ENCODE data around the gene STARD5. TPM values are rescaled to one million over a fixed set of nuclear protein-coding genes. Genes with fewer than 3 reads are reported as not detected.

The STARD5 gene
- total RNA-seq, 1 donor from 2014 or later = 5.5 TPM

GRCh38 chr15:81274255-81274654, 49.7 kb downstream of the STARD5 start:
- Mint-ChIP-seq H3K27me3 (ENCODE audit: low read depth, unreplicated experiment) (peaks cover 4% of the 10 kb centered on the region), H3K9me3 (ENCODE audit: unreplicated experiment) (peaks cover 5% of the 10 kb centered on the region), H3K4me3 (ENCODE audit: unreplicated experiment) (no peak overlapping the region), H3K36me3 (ENCODE audit: low read depth, unreplicated experiment) (peaks cover 2% of the 10 kb centered on the region), H3K27ac (ENCODE audit: unreplicated experiment) (no peak overlapping the region), H3K4me1 (ENCODE audit: low read depth, unreplicated experiment) (peaks cover 4% of the 10 kb centered on the region)
- Histone ChIP-seq H3K79me2 (ENCODE audit: insufficient read depth, low read length) (no peaks in the 10 kb centered on the region), H3K4me2 (ENCODE audit: low read length) (no peak overlapping the region), H2AFZ (ENCODE audit: low read depth, low read length) (no peak overlapping the region), H3K4me3 (ENCODE audit: insufficient read depth, low read depth, low read length) (no peak overlapping the region), H4K20me1 (ENCODE audit: insufficient read depth, low read length) (no peaks in the 10 kb centered on the region), H3K4me1 (ENCODE audit: insufficient read depth, low read length) (peaks cover 7% of the 10 kb centered on the region), H3K9ac (ENCODE audit: low read length) (no peak overlapping the region), H3K9me3 (ENCODE audit: insufficient read depth, low read depth, low read length) (no peaks in the 10 kb centered on the region), H3K27me3 (ENCODE audit: insufficient read depth, low read length) (peaks cover 38% of the 10 kb centered on the region), H3K36me3 (ENCODE audit: insufficient read depth, low read length) (no peaks in the 10 kb centered on the region), H3K27ac (ENCODE audit: low read depth, low read length) (no peak overlapping the region)
- TF ChIP-seq EZH2 (IDR thresholded peaks at IDR 0.05; ENCODE audit: insufficient read depth, low read length) (no peak), CTCF (IDR thresholded peaks at IDR 0.05; ENCODE audit: insufficient read depth, low read depth, low read length) (no peak)
- DNase-seq (ENCODE audit: low read depth) = no peak
- FAIRE-seq = peak; percentile 59

- H2AFZ ChIP-seq (ENCODE audit: low read depth, low read length) = no peak overlapping the region
- no peaks in the 10 kb centered on the region for H3K36me3 ChIP-seq (ENCODE audit: insufficient read depth, low read length)
- no peak overlapping the region for H3K27ac ChIP-seq (ENCODE audit: low read depth, low read length)
- H3K36me3 Mint-ChIP-seq (ENCODE audit: low read depth, unreplicated experiment) = peaks cover 2% of the 10 kb centered on the region
- H4K20me1 ChIP-seq (ENCODE audit: insufficient read depth, low read length) = no peaks in the 10 kb centered on the region
- no peak for FAIRE-seq
- DNase-seq (ENCODE audit: low read depth) = no peak
- no peak overlapping the region for H3K4me3 ChIP-seq (ENCODE audit: insufficient read depth, low read depth, low read length)
- no peaks in the 10 kb centered on the region for H3K79me2 ChIP-seq (ENCODE audit: insufficient read depth, low read length)
- H3K4me1 Mint-ChIP-seq (ENCODE audit: low read depth, unreplicated experiment) = peaks cover 4% of the 10 kb centered on the region
- H3K27ac Mint-ChIP-seq (ENCODE audit: unreplicated experiment) = no peak overlapping the region
- peaks cover 7% of the 10 kb centered on the region for H3K4me1 ChIP-seq (ENCODE audit: insufficient read depth, low read length)
- no peak overlapping the region for H3K4me2 ChIP-seq (ENCODE audit: low read length)
- no peak overlapping the region for H3K9ac ChIP-seq (ENCODE audit: low read length)
- no peaks in the 10 kb centered on the region for H3K9me3 ChIP-seq (ENCODE audit: insufficient read depth, low read depth, low read length)
- H3K27me3 Mint-ChIP-seq (ENCODE audit: low read depth, unreplicated experiment) = peaks cover 4% of the 10 kb centered on the region
- H3K9me3 Mint-ChIP-seq (ENCODE audit: unreplicated experiment) = peaks cover 5% of the 10 kb centered on the region
- H3K4me3 Mint-ChIP-seq (ENCODE audit: unreplicated experiment) = no peak overlapping the region
- TF ChIP-seq CTCF (IDR thresholded peaks at IDR 0.05; ENCODE audit: insufficient read depth, low read depth, low read length) (no peak), EZH2 (IDR thresholded peaks at IDR 0.05; ENCODE audit: insufficient read depth, low read length) (no peak)
- peaks cover 37% of the 10 kb centered on the region for H3K27me3 ChIP-seq (ENCODE audit: insufficient read depth, low read length)
Observed at GRCh38 chr15:81273855-81274254, 50.1 kb downstream of the STARD5 start.

- H3K9me3 ChIP-seq (ENCODE audit: insufficient read depth, low read depth, low read length) = no peaks in the 10 kb centered on the region
- Mint-ChIP-seq H3K4me1 (ENCODE audit: low read depth, unreplicated experiment) (peaks cover 4% of the 10 kb centered on the region), H3K36me3 (ENCODE audit: low read depth, unreplicated experiment) (peaks cover 2% of the 10 kb centered on the region), H3K9me3 (ENCODE audit: unreplicated experiment) (peaks cover 5% of the 10 kb centered on the region), H3K27me3 (ENCODE audit: low read depth, unreplicated experiment) (peaks cover 4% of the 10 kb centered on the region), H3K27ac (ENCODE audit: unreplicated experiment) (no peak overlapping the region), H3K4me3 (ENCODE audit: unreplicated experiment) (no peak overlapping the region)
- no peak overlapping the region for H3K4me3 ChIP-seq (ENCODE audit: insufficient read depth, low read depth, low read length)
- peaks cover 34% of the 10 kb centered on the region for H3K27me3 ChIP-seq (ENCODE audit: insufficient read depth, low read length)
- H3K9ac ChIP-seq (ENCODE audit: low read length) = no peak overlapping the region
- H3K36me3 ChIP-seq (ENCODE audit: insufficient read depth, low read length) = no peaks in the 10 kb centered on the region
- no peak for TF ChIP-seq CTCF (IDR thresholded peaks at IDR 0.05; ENCODE audit: insufficient read depth, low read depth, low read length)
- no peak overlapping the region for H3K27ac ChIP-seq (ENCODE audit: low read depth, low read length)
- H3K4me2 ChIP-seq (ENCODE audit: low read length) = no peak overlapping the region
- FAIRE-seq (no peak), DNase-seq (ENCODE audit: low read depth) (no peak)
- H2AFZ ChIP-seq (ENCODE audit: low read depth, low read length) = no peak overlapping the region
- H3K79me2 ChIP-seq (ENCODE audit: insufficient read depth, low read length) = no peaks in the 10 kb centered on the region
- H4K20me1 ChIP-seq (ENCODE audit: insufficient read depth, low read length) = no peaks in the 10 kb centered on the region
- peaks cover 7% of the 10 kb centered on the region for H3K4me1 ChIP-seq (ENCODE audit: insufficient read depth, low read length)
Observed at GRCh38 chr15:81273200-81273599, 50.7 kb downstream of the STARD5 start.

Measured in astrocyte (in vitro differentiated cells and primary cell).